Epithelial cell of esophagus (primary cell): ENCODE results near the gene PLXNA1.

ENCODE experiments used
- DNase-seq: peaks from one replicate; pipeline ENCODE4 v3.0.0; 2010; ENCODE audit warnings: low read depth
- H3K4me3 ChIP-seq: 2 replicates; pipeline ENCODE4 v1.5.1; 2011; ENCODE audit warnings: mild to moderate bottlenecking, low read length, control low read depth
- CTCF ChIP-seq: IDR thresholded peaks from 2 replicates; pipeline ENCODE4 v1.5.1; 2011; ENCODE audit warnings: low read depth, mild to moderate bottlenecking, low read length, control low read depth, inconsistent platforms; ENCODE audit not compliant: insufficient read depth; ENCODE audit errors: missing control alignments

Gene PLXNA1

GRCh38 chr3:127002195-127003174, 19.6 kb downstream of the PLXNA1 start:
- no peak overlapping the region for H3K4me3 ChIP-seq
- DNase-seq: peak; percentile 83
- peak; percentile 49 for TF ChIP-seq CTCF

- no peak overlapping the region for H3K4me3 ChIP-seq
- TF ChIP-seq CTCF: no peak
- no peak for DNase-seq
Measured at GRCh38 chr3:127003175-127003555, 20.2 kb downstream of the PLXNA1 start.

- H3K4me3 ChIP-seq: no peak overlapping the region
- no peak for DNase-seq
- TF ChIP-seq CTCF: no peak
Measured at GRCh38 chr3:127003601-127004280, 20.8 kb downstream of the PLXNA1 start.

GRCh38 chr3:127004641-127005397, 21.9 kb downstream of the PLXNA1 start:
- no peak for TF ChIP-seq CTCF
- H3K4me3 ChIP-seq: no peak overlapping the region
- DNase-seq: no peak

- DNase-seq: peak; percentile 89
- no peak overlapping the region for H3K4me3 ChIP-seq
- no peak for TF ChIP-seq CTCF
Measured at GRCh38 chr3:127005864-127006500, 23.1 kb downstream of the PLXNA1 start.

- TF ChIP-seq CTCF: no peak
- peak; percentile 76 for DNase-seq
- no peak overlapping the region for H3K4me3 ChIP-seq
Measured at GRCh38 chr3:127006781-127007436, 24.0 kb downstream of the PLXNA1 start.
